Stimulated activated CD4-positive, alpha-beta T cell treated with anti-CD3 and anti-CD28 coated beads, Interleukin-1b, Interleukin-23, amount 100 ng/mL, for 4 hours (primary cell): ENCODE data around the gene SH3PXD2A.

Experiments
- DNase-seq, 2 donors: peaks; one replicate each; pipeline ENCODE4 v3.0.0-alpha.2; 2020; ENCODE audit warnings: low read depth in 2 of 2

The SH3PXD2A gene

GRCh38 chr10:103876155-103876554 lies 20.8 kb upstream of the SH3PXD2A start:
- DNase-seq: no peak

GRCh38 chr10:103874730-103875129 lies 19.4 kb upstream of the SH3PXD2A start:
- no peak for DNase-seq

GRCh38 chr10:103872137-103872931 lies 17.0 kb upstream of the SH3PXD2A start:
- DNase-seq: no peak

GRCh38 chr10:103871006-103871405 lies 15.6 kb upstream of the SH3PXD2A start:
- no peak for DNase-seq

- no peak for DNase-seq
These were observed 15.1 kb upstream of the SH3PXD2A start for GRCh38 chr10:103870516-103870915.

GRCh38 chr10:103869336-103869735 lies 14.0 kb upstream of the SH3PXD2A start:
- DNase-seq: no peak

GRCh38 chr10:103868200-103868599 lies 12.8 kb upstream of the SH3PXD2A start:
- DNase-seq: no peak

- no peak for DNase-seq
These were observed 6.1 kb upstream of the SH3PXD2A start for GRCh38 chr10:103861505-103861904.

- DNase-seq: peak in 1 of 2 donors; percentile 49
These were observed 4.0 kb upstream of the SH3PXD2A start for GRCh38 chr10:103859161-103860086.

GRCh38 chr10:103858360-103858759 lies 3.0 kb upstream of the SH3PXD2A start:
- no peak for DNase-seq

GRCh38 chr10:103856797-103857170 lies 1.4 kb upstream of the SH3PXD2A start:
- no peak for DNase-seq

GRCh38 chr10:103855852-103856796 lies 748 bp upstream of the SH3PXD2A start:
- no peak for DNase-seq

GRCh38 chr10:103854686-103855391 lies 537 bp downstream of the SH3PXD2A start:
- DNase-seq: no peak

GRCh38 chr10:103854265-103854685 lies 1.1 kb downstream of the SH3PXD2A start:
- DNase-seq: no peak

- DNase-seq: no peak
These were observed 1.7 kb downstream of the SH3PXD2A start for GRCh38 chr10:103853428-103854264.

- no peak for DNase-seq
These were observed 2.5 kb downstream of the SH3PXD2A start for GRCh38 chr10:103852856-103853255.

GRCh38 chr10:103852189-103852711 lies 3.1 kb downstream of the SH3PXD2A start:
- no peak for DNase-seq

GRCh38 chr10:103851261-103851660 lies 4.1 kb downstream of the SH3PXD2A start:
- DNase-seq: no peak

- no peak for DNase-seq
These were observed 4.8 kb downstream of the SH3PXD2A start for GRCh38 chr10:103850572-103850895.
